Endodermal cell (in vitro differentiated cells): ENCODE data around the gene SPACA5. TPM values are rescaled to one million over a fixed set of nuclear protein-coding genes. Genes with fewer than 3 reads are reported as not detected.

ENCODE experiments used
- DNase-seq: peaks from one replicate; pipeline ENCODE4 v3.0.0-alpha.2; 2017
- H3K27ac ChIP-seq: 2 replicates; pipeline ENCODE4 v1.5.1; 2013; ENCODE audit warnings: mild to moderate bottlenecking, low read depth, low read length, moderate library complexity
- H3K27me3 ChIP-seq: 2 replicates; pipeline ENCODE4 v1.6.1; 2013; ENCODE audit warnings: mild to moderate bottlenecking, low read length, moderate library complexity; ENCODE audit not compliant: insufficient read depth, control insufficient read depth, poor library complexity, severe bottlenecking
- H3K36me3 ChIP-seq: 2 replicates; pipeline ENCODE4 v1.7.0; 2013; ENCODE audit warnings: mild to moderate bottlenecking, low read length, moderate library complexity; ENCODE audit not compliant: control insufficient read depth, insufficient read depth
- H3K4me1 ChIP-seq: one replicate; pipeline ENCODE4 v1.7.0; 2013; ENCODE audit warnings: low read length; ENCODE audit not compliant: control insufficient read depth, insufficient read depth
- H3K4me3 ChIP-seq: 2 replicates; pipeline ENCODE4 v1.5.1; 2013; ENCODE audit warnings: mild to moderate bottlenecking, low read length, moderate library complexity
- H3K9ac ChIP-seq: 2 replicates; pipeline ENCODE4 v1.6.1; 2013; ENCODE audit warnings: mild to moderate bottlenecking, low read length, moderate library complexity; ENCODE audit not compliant: poor library complexity, severe bottlenecking; ENCODE audit errors: extremely low read depth
- H3K9me3 ChIP-seq: 2 replicates; pipeline ENCODE4 v1.6.1; 2013; ENCODE audit warnings: mild to moderate bottlenecking, low read length, moderate library complexity; ENCODE audit not compliant: control insufficient read depth
- H3K27ac Mint-ChIP-seq: 2 replicates; pipeline ENCODE4 v1.8.0; 2020; ENCODE audit warnings: mixed read lengths
- H3K27me3 Mint-ChIP-seq: 2 replicates; pipeline ENCODE4 v1.8.0; 2021; ENCODE audit warnings: mild to moderate bottlenecking, mixed read lengths; ENCODE audit not compliant: insufficient read depth
- H3K36me3 Mint-ChIP-seq: 2 replicates; pipeline ENCODE4 v1.8.0; 2020; ENCODE audit warnings: low read depth, mixed read lengths
- H3K4me1 Mint-ChIP-seq: 2 replicates; pipeline ENCODE4 v1.8.0; 2020; ENCODE audit warnings: mixed read lengths
- H3K4me3 Mint-ChIP-seq: 2 replicates; pipeline ENCODE4 v1.8.0; 2020; ENCODE audit warnings: mild to moderate bottlenecking, moderate library complexity, mixed read lengths
- H3K9me3 Mint-ChIP-seq: 2 replicates; pipeline ENCODE4 v1.8.0; 2020; ENCODE audit warnings: mild to moderate bottlenecking, mixed read lengths
- CTCF ChIP-seq: fragments of 200-600 bp; sonication (generic); conservative IDR thresholded peaks from 2 replicates; pipeline ENCODE4 v1.5.0; 2021; ENCODE audit warnings: antibody characterized with exemption, mild to moderate bottlenecking
- WGBS, 2 experiments: methylation state at CpG; one replicate each; pipeline versions ENCODE4 v1.1.5 to v1.1.7; 2013; ENCODE audit warnings: missing lambda C conversion rate in 2 of 2, mixed read lengths in 1 of 2; ENCODE audit not compliant: insufficient coverage in 1 of 2, insufficient read length in 1 of 2; 5-methylcytosine and 5-hydroxymethylcytosine counted together
- total RNA-seq, 2 donors: library from RNA; stranded (reverse); fragmentation: NEBNext Ultra II Directional in 1 of 2; extraction: Animal tissue kit (Norgen Biotek cat#: 25700) in 1 of 2; gene quantifications; 2 replicates in 1 of 2; 3 replicates in 1 of 2; pipeline ENCODE4 v1.2.1, GENCODE V29; 2021

The SPACA5 gene
- total RNA-seq, 2 donors from 2014 or later: not detected

GRCh38 chrX:48002319-48002718, 4.5 kb upstream of the SPACA5 start:
- Mint-ChIP-seq H3K4me3 (no peak overlapping the region), H3K27ac (no peak overlapping the region), H3K4me1 (no peaks in the 10 kb centered on the region), H3K9me3 (peaks cover 33% of the 10 kb centered on the region), H3K36me3 (peaks cover 23% of the 10 kb centered on the region), H3K27me3 (no peaks in the 10 kb centered on the region)
- no peak for TF ChIP-seq CTCF
- DNase-seq: no peak
- H3K27ac ChIP-seq: no peak overlapping the region
- H3K27me3 ChIP-seq: no peaks in the 10 kb centered on the region
- no peaks in the 10 kb centered on the region for H3K4me1 ChIP-seq
- peaks cover 4% of the 10 kb centered on the region for H3K9me3 ChIP-seq
- peak overlapping the region; percentile 86 for H3K4me3 ChIP-seq
- H3K9ac ChIP-seq: no peak overlapping the region
- peaks cover 12% of the 10 kb centered on the region for H3K36me3 ChIP-seq
- 90 to 100% methylated on average over 3 of the region's 3 CpGs for WGBS, 2 experiments

- H3K9ac ChIP-seq: no peak overlapping the region
- DNase-seq: no peak
These were observed 3.9 kb upstream of the SPACA5 start for GRCh38 chrX:48002929-48003328.

GRCh38 chrX:48003367-48003757, 3.4 kb upstream of the SPACA5 start:
- Mint-ChIP-seq H3K4me1 (no peaks in the 10 kb centered on the region), H3K36me3 (peaks cover 19% of the 10 kb centered on the region), H3K4me3 (peak overlapping the region; percentile 91), H3K27me3 (no peaks in the 10 kb centered on the region), H3K27ac (peak overlapping the region; percentile 95), H3K9me3 (peaks cover 24% of the 10 kb centered on the region)
- TF ChIP-seq CTCF: no peak
- Histone ChIP-seq H3K9ac (peak overlapping the region; percentile 55), H3K4me3 (peak overlapping the region; percentile 86), H3K36me3 (peaks cover 12% of the 10 kb centered on the region), H3K4me1 (no peaks in the 10 kb centered on the region), H3K9me3 (peaks cover 4% of the 10 kb centered on the region), H3K27me3 (no peaks in the 10 kb centered on the region), H3K27ac (no peak overlapping the region)
- DNase-seq: no peak
- 0 to 2% methylated on average over 2 to 14 of the region's 18 CpGs for WGBS, 2 experiments

More at GRCh38 chrX:48002929-48003328, 3.9 kb upstream of the SPACA5 start:
- Histone ChIP-seq H3K9me3 (peaks cover 4% of the 10 kb centered on the region), H3K36me3 (peaks cover 12% of the 10 kb centered on the region), H3K4me1 (no peaks in the 10 kb centered on the region), H3K4me3 (peak overlapping the region; percentile 86), H3K27me3 (no peaks in the 10 kb centered on the region), H3K27ac (no peak overlapping the region)
- no peak for TF ChIP-seq CTCF
- H3K27me3 Mint-ChIP-seq: no peaks in the 10 kb centered on the region
- H3K4me1 Mint-ChIP-seq: no peaks in the 10 kb centered on the region
- WGBS, 2 experiments: 69% methylated on average over 2 of the region's 7 CpGs; no CpG with 5 or more reads in 1 of the 2 experiments
- peaks cover 29% of the 10 kb centered on the region for H3K9me3 Mint-ChIP-seq
- peaks cover 23% of the 10 kb centered on the region for H3K36me3 Mint-ChIP-seq
- peak overlapping the region; percentile 91 for H3K4me3 Mint-ChIP-seq
- H3K27ac Mint-ChIP-seq: no peak overlapping the region
